Measurements from ENCODE around the gene MAN1B1. TPM values are rescaled to one million over a fixed set of nuclear protein-coding genes. Genes with fewer than 3 reads are reported as not detected.

MAN1B1 gene
- total RNA-seq, 1 donor from 2014 or later: 24.6 TPM

DNA sequence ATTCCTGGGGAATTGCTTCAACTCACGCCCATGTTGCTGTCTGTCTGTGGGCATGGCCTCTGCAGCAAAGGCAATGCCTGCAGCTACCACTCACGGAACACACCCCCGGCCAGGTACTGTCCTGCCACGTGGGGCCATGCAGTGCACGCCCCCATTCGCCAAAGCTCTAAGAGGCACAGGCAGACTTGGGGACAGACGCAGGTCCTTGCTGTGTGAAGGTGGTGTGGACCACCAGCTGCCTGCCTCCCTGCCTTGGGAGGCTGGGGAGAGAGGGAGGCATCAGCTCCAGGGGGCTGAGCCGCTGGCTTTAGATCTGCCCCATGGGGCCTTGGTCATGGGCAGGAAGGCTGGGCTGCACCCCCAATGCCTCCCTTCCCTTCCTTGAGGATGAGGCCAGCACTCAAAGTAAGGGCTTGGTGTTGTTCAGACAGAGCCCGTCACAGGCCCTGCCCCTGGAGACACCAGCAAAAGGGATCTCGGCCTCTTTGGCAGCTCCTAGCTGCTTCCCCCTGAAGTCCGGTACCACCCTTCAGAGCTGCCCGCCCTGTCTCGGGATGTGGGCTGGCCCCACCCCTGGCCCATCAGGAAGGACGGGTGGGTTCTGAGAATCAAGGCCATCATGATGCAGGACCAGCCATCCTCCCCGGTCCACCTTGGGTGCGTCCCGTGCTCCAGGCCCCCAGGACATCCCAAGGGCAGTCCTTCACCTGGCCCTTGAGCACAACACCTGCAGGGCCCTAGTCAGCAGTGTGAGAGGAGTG, 54.4 kb downstream of the MAN1B1 start:
- peaks cover 6% of the 10 kb centered on the region for H3F3A ChIP-seq (ENCODE audit: low read depth)
- peaks cover 41% of the 10 kb centered on the region for H4K20me1 ChIP-seq (ENCODE audit: low read depth)
- H3K27ac ChIP-seq: no peak overlapping the region
- Mint-ChIP-seq H3K27ac (no peak overlapping the region), H3K27me3 (ENCODE audit: insufficient read depth, low read depth) (peaks cover 66% of the 10 kb centered on the region), H3K9me3 (no peaks in the 10 kb centered on the region), H3K36me3 (no peaks in the 10 kb centered on the region), H3K4me1 (peaks cover 2% of the 10 kb centered on the region), H3K4me3 (no peak overlapping the region)
- no peak overlapping the region for H3K4me3 ChIP-seq
- no peak overlapping the region for H3K4me2 ChIP-seq
- DNase-seq (ENCODE audit: low spot score): no peak
- H3K36me3 ChIP-seq: no peaks in the 10 kb centered on the region
- H2AFZ ChIP-seq (replicated peaks): no peak overlapping the region
- TF ChIP-seq, protein P1, sequence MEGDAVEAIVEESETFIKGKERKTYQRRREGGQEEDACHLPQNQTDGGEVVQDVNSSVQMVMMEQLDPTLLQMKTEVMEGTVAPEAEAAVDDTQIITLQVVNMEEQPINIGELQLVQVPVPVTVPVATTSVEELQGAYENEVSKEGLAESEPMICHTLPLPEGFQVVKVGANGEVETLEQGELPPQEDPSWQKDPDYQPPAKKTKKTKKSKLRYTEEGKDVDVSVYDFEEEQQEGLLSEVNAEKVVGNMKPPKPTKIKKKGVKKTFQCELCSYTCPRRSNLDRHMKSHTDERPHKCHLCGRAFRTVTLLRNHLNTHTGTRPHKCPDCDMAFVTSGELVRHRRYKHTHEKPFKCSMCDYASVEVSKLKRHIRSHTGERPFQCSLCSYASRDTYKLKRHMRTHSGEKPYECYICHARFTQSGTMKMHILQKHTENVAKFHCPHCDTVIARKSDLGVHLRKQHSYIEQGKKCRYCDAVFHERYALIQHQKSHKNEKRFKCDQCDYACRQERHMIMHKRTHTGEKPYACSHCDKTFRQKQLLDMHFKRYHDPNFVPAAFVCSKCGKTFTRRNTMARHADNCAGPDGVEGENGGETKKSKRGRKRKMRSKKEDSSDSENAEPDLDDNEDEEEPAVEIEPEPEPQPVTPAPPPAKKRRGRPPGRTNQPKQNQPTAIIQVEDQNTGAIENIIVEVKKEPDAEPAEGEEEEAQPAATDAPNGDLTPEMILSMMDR (IDR thresholded peaks at IDR 0.05): no peak
- TF ChIP-seq EZH2phosphoT487 (IDR thresholded peaks at IDR 0.05) (no peak), EZH2 (IDR thresholded peaks at IDR 0.05) (no peak)
- H3K4me1 ChIP-seq: no peaks in the 10 kb centered on the region
- H3K9me3 ChIP-seq (ENCODE audit: low read depth): no peaks in the 10 kb centered on the region
- H3K9ac ChIP-seq: no peak overlapping the region
- peaks cover 93% of the 10 kb centered on the region for H3K27me3 ChIP-seq
- no peaks in the 10 kb centered on the region for H3K79me2 ChIP-seq (ENCODE audit: low read depth)

DNA sequence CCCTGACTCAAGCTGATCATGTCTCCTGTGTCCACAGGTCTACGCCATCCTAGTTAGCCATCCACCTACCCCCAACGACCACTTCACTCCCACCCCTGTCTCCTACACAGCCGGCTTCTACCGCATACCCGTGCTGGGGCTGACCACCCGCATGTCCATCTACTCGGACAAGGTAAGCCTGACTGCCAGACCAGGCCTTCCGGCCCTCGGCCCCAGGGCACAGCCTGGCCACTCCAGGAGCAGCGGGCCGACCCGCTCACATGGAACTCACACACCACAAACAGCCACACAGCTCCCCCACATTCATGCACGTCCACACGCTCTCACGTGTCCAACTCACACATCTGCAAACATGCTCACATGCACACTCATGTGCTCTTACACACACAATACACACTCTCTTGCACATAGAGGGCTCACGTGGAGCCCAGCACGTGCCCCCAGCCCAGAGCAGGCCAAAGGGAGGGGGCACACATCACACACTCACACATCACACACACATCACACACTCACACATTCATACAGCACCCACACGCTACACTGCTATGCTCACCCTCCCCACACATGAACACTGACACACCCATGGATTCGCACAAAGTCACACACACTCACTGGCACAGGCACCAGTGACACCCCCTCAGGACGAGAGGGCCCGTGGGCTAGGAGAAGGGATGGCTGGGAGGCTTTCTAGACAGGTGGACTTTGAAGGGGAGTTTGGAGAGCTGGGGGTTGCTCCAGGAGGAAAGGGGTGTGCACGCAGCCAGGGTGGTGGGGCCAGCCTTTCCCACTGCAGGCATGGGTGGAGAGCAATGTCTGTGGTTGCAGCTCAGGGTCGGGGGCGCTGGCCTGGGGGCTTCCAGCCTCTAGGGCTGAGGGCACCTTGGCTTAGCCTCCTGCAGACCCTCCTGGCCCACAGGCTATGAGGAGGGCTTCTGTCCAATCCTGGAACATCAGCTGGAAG, 55.5 kb downstream of the MAN1B1 start:
- Histone ChIP-seq H3K27ac (no peak overlapping the region), H3K4me2 (no peak overlapping the region), H3K4me3 (no peak overlapping the region), H3K36me3 (no peaks in the 10 kb centered on the region), H3F3A (ENCODE audit: low read depth) (peaks cover 6% of the 10 kb centered on the region), H3K9me3 (ENCODE audit: low read depth) (no peaks in the 10 kb centered on the region), H3K27me3 (peaks cover 92% of the 10 kb centered on the region), H4K20me1 (ENCODE audit: low read depth) (peaks cover 41% of the 10 kb centered on the region), H2AFZ (replicated peaks) (no peak overlapping the region), H3K4me1 (no peaks in the 10 kb centered on the region), H3K79me2 (ENCODE audit: low read depth) (no peaks in the 10 kb centered on the region), H3K9ac (no peak overlapping the region)
- H3K36me3 Mint-ChIP-seq: no peaks in the 10 kb centered on the region
- no peak for TF ChIP-seq EZH2phosphoT487 (IDR thresholded peaks at IDR 0.05)
- TF ChIP-seq, protein P1 (IDR thresholded peaks at IDR 0.05): no peak
- TF ChIP-seq EZH2 (IDR thresholded peaks at IDR 0.05): no peak
- H3K27ac Mint-ChIP-seq: no peak overlapping the region
- peak; percentile 0 for DNase-seq (ENCODE audit: low spot score)
- peaks cover 2% of the 10 kb centered on the region for H3K4me1 Mint-ChIP-seq
- no peaks in the 10 kb centered on the region for H3K9me3 Mint-ChIP-seq
- H3K4me3 Mint-ChIP-seq: peak overlapping the region; percentile 48
- peaks cover 67% of the 10 kb centered on the region for H3K27me3 Mint-ChIP-seq (ENCODE audit: insufficient read depth, low read depth)

DNA sequence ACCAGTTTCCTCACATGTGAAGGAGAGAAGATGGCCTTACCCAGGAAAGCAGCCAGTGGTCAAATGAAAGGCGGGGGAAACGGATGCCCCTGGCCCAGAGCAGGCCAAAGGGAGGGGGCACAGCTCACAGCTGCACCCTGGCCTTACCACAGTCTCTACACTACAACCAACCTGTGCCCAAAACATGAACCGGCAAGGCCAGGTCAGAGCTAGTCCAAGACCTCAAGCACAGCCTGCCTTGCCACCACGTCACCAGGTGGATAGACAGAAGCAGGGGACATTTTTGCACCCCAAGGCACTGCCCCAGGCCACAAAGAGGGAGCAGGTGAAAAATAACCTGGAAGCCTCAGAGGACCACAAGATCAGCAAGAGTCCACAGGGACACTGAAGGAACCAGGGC, 56.7 kb downstream of the MAN1B1 start:
- DNase-seq (ENCODE audit: low spot score): no peak
- Histone ChIP-seq H3K27ac (no peak overlapping the region), H3K27me3 (peaks cover 92% of the 10 kb centered on the region), H3K9me3 (ENCODE audit: low read depth) (no peaks in the 10 kb centered on the region), H3F3A (ENCODE audit: low read depth) (peaks cover under 1% of the 10 kb centered on the region), H3K4me2 (no peak overlapping the region), H3K4me3 (no peak overlapping the region), H3K9ac (no peak overlapping the region), H3K36me3 (no peaks in the 10 kb centered on the region), H2AFZ (replicated peaks) (no peak overlapping the region), H3K79me2 (ENCODE audit: low read depth) (no peaks in the 10 kb centered on the region), H4K20me1 (ENCODE audit: low read depth) (peaks cover 29% of the 10 kb centered on the region), H3K4me1 (no peaks in the 10 kb centered on the region)
- no peak overlapping the region for H3K27ac Mint-ChIP-seq
- peaks cover 60% of the 10 kb centered on the region for H3K27me3 Mint-ChIP-seq (ENCODE audit: insufficient read depth, low read depth)
- no peaks in the 10 kb centered on the region for H3K36me3 Mint-ChIP-seq
- H3K4me3 Mint-ChIP-seq: no peak overlapping the region
- no peak for TF ChIP-seq EZH2 (IDR thresholded peaks at IDR 0.05)
- no peaks in the 10 kb centered on the region for H3K9me3 Mint-ChIP-seq
- H3K4me1 Mint-ChIP-seq: peaks cover 2% of the 10 kb centered on the region
